Stimulated activated CD4-positive, alpha-beta T cell treated with anti-CD3 and anti-CD28 coated beads, TNF-alpha, amount 100 ng/mL, for 24 hours (primary cell): ENCODE results near the gene FAM107B.
"Not testable (repeated sequence)": the region's sequence is repeated elsewhere in the genome, so short reads cannot be mapped to it uniquely, and the experiment has no call there.

ENCODE experiments used
- DNase-seq, 3 experiments: peaks; one replicate each; pipeline ENCODE4 v3.0.0-alpha.2; 2020; ENCODE audit warnings: low read depth in 3 of 3

Gene FAM107B

DNA sequence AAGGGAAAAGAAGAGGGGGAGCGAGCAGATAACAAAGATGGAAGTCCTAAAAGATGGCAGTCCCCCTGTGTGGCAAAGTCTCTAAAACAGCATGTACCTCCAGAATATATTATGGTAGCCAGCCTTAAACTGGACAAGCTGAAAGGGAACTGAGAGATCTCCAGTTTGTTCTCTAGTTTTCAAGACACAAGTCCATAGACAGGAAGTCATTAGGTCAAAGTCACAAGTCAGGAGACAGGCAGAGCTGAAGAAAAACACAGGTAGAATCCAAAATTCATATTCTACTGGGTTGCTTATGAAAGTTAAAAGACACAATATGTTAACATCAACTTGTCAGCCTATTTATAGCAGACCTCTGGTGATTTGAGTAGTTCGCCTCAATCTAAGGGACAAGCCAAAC lies 38.7 kb downstream of the FAM107B start:
- no peak for DNase-seq

DNA sequence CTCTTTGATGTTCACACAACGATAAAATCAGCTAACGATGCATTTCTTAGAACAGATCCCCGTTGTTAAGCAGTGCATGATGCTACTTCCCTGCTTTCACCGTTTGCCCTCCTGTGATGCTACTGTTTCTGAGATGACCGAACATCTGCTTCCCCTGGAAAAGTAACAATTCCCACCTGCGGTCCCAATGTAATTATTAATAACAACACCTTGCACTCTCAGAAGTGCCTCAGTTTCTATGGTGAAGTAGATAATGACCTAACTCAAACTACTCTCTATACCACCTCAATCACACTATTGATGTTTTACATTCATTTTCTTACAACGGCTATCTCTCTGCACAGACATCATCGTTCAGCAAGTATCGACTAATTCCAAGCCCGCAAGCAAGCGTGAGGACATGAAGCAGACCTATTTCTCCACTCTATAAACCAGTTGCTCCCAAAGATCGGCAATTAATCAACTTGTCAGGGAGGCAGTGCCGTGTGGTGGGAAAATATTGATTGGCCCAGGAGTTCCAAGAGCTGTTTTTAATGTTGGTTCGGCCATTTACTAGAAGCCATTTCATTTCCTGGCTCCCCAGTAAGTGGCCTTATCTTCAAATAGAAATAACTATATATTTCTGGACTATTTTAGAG lies 42.7 kb downstream of the FAM107B start:
- DNase-seq = no peak

DNA sequence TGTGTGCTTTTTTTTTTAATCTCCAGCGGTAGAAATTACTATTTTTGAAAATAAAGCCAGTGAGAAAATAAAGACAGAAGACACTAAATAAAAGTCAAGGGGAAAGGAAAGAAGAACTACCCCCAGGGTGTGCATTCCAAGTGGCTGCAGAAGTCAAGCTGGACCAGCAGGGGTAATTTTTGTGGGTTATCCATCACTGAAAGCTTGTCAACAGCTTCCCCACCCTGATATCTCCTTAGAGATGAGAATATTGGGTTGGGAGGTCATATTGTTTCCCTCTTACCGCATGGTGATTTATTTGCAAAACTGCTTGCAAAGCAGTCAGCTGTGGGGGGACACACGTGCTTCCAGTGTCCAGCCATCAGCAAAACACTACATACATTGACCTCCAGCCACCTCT lies 46.4 kb downstream of the FAM107B start:
- no peak for DNase-seq

DNA sequence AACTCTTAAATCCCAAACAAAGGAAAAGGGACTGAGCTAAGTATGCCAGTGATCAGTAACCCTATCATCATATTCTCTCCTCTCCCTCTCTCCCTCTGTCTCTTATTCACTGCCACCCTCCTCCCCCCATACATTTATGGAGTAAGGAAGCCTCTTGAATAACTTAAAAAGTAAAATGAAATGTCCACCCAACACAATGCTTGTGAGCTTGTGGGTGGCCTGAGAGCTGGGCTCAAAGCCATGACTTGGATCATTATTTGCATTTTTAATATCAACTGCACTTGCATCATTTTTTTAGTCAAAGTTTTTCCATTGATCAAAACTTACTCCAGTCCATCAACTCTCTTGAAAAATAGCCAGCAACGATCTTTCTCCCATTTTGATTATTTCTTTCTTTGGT lies 46.8 kb downstream of the FAM107B start:
- DNase-seq = no peak

DNA sequence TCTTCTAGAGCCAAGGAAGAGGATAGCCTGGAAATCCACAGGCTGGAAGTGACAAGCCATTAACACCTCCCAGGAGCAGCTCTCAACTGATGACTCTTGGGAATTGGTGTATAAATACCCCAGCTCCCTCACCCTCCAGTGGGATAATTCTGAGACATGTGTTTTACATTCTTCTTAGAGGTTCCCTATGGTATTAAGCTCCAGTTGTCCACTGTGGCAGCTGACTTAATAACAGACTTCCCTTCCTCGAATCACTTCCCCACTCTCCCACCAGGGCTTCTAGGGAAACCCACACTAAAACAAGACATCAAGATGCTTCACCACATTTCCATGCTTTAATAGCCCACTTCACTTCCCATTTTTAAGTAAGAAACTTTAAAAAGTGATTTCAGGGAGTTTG lies 47.2 kb downstream of the FAM107B start:
- DNase-seq = no peak

DNA sequence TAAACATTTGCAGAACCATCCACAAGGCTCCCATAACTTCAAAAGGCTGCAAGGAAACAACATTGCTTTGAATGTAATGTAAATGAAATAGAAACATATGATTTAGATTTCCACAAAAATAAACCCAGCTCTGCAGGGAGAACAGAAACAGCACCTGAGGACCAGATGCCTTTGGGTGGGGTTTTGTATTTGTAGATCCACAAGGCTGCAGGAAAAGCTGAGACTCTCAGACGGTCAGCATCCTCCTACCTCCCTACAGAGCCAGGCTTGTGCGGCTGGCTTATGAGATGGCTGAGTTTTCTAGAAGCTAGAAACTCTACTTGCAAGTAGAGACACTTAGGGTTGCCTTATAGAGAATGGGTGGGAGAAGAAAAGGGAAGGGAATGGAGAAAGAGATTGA lies 49.8 kb downstream of the FAM107B start:
- no peak for DNase-seq

DNA sequence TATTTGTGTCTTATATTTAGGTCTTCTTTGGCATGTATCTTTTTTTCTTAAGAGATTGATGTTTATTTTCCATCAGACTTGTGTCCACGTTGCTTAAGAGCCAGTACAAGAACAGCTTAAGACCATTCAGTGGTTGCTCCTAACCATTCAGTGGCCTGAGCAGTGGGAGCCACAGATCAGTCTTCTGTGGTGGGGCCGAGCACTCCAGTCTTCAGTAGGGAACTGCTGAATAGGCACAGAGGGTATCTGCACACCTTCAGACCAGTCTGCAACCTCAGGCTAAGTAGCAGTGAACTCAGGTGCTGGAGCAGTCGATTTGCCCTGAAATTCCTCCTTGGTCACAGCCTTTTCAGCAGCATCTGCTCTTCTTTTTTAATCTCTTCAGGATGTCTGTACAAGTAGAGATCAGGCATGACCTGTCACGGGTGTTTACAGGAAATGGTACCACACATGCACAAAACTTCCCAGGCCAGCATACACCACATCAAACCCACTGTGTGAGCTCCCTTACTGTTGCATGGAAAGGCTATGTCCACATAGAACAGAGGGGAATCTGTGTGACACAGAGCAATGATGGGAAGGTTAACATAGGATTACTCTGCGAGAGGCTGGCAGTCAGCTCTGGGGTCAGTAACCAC lies 51.5 kb downstream of the FAM107B start:
- peak in 1 of 3 experiments; percentile 6 for DNase-seq

DNA sequence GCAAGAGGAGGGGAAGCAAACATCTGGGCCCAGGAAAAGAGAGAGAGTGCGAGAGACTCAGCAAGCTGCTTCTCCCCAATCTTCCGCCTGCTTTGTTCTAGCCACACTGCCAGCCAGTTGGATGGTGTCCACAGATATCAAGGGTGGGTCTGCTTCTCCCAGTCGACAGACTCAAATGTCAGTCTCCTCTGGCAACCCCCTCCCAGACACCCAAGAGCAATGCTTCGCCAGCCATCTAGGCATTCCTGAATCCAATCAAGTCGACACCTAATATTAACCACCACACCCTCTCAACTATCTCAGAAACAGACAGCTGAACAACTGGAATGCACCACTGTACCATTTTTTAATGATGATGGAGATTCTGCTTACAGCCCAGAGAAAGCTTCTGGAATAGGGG lies 57.1 kb downstream of the FAM107B start:
- DNase-seq = no peak

DNA sequence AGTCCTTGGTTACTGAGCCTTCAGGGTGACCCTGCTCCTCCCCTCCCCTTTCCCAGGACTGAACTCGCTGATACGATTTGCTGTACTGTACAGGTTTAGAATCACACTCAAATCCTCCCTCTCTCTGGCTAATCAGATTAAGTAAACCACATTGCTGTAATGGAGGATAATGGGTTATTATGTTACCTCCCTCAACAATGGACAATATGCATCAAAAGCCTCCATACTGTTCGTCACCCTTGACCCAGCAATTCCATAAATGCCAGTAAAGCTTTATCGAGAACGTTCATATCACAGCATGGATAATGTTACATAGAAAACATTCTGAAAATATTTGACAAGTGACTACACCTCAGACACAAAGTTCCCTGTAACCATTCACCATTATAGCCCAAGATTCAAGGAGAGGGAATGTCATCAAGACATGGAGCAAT lies 61.7 kb downstream of the FAM107B start:
- DNase-seq = no peak

DNA sequence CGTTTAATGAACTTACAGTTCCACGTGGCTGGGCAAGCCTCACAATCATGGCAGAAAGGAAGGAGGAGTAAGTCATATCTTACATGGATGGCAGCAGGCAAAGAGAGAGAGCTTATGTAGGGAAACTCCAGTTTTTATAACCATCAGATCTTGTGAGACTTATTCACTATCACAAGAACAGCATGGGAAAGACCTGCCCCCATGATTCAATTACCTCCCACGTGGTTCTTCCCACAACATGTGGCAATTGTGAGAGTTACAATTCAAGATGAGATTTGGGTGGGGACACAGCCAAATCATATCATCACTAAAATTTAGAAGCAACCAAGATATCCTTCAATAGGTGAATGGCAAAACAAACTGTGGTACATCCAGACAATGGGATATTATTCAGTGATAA lies 65.4 kb downstream of the FAM107B start:
- DNase-seq = not testable (repeated sequence)

DNA sequence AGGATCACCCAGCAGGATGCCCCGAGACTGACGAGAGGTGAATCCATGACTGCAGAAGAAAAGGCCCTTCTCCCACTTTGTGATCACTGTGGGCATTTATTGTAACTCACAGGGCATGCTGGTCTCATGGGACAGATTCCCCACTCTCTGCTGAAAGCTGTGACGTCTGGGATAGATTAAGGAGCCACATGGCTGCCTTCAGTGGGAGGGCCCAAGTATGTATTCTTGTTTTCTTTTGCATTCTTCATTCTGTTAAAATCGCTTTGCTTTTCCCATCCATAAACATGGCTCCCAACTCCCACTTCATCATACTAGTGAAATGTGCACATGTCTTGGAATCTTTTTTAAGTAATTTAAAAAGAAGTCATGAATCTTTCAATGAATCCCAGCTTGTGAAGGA lies 67.2 kb downstream of the FAM107B start:
- DNase-seq = no peak

DNA sequence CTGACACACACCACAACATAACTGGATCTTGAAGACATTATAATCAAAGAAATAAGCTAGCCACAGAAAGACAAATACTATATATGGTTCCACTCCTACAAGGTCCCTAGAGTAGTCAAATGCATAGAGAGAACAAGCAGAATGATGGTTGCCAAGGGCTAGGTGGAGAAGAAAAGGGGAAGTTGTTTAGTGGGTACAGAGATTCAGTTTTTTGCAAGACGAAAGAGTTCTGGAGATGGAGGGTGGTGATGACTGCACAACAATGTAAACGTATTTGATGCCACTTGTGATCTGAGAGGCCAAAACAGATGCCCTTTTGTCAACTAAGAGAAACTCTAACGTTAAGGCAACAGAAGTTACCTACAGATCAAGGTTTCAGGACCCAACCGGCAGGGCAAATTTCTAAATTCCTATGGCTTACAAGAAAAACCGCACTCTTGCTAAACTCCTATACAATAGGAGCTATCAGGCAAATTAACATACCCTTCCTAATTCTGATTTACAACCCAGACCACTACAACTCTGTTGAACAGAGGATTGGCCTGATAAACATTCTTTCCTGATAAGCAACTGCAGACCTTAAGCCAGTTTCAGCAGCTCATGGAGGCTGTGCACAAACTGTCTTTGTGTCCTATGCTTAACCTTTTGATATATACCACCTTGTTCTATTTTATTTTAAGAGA lies 69.0 kb downstream of the FAM107B start:
- no peak for DNase-seq

DNA sequence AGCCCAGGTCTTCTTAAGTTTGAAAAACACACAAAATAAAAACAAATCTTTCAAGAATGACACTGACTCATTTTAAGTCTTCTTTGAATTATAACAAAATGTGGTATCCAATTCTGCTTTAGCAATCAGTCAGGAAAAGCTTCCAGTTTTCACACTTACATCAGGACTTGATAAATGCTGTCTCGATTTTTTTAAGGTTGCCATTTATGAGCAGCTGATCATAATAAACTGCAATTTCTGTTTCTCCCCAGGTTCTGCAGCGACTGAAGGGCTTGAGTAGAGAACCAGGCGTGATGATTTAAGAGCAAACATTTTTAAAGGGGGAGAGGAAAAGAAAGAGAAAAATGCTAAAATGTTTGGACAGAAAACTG lies 71.1 kb downstream of the FAM107B start:
- DNase-seq = no peak

DNA sequence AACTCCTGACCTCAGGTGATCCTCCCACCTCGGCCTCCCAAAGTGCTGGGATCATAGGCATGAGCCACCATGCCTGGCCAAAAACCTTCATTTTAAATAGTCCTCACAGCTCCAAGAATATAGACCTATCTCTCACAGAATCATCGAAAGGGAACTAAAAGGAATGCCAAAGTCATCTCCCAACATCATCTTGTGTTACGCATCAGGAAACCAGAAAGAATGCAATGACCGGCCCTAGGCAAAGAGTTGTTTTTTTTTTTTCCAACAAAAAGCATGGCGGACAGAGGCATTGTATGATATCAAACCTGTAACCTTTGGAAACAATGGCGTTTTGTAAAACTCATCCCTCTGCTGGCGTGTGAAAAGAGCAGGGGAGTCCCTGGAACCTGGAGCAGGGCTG lies 73.2 kb downstream of the FAM107B start:
- no peak for DNase-seq

DNA sequence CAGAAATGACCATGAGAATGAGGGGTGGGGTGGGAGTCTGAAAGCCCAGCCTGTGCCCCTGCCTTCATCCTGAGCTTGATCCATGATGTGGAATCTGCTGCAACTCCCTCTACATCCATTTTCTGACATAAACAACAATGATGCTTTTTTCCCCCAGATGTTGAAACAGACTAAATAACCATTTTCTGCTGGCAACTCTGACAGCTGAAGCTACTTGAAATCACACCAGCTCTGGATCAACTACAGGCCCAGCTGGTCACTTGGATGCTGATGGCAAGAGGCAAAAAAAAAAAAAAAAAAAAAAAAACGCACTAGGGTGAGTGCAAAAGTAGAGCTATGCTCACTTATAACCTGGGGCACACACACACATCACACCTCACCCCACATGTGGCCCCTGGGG lies 74.2 kb downstream of the FAM107B start:
- no peak for DNase-seq

DNA sequence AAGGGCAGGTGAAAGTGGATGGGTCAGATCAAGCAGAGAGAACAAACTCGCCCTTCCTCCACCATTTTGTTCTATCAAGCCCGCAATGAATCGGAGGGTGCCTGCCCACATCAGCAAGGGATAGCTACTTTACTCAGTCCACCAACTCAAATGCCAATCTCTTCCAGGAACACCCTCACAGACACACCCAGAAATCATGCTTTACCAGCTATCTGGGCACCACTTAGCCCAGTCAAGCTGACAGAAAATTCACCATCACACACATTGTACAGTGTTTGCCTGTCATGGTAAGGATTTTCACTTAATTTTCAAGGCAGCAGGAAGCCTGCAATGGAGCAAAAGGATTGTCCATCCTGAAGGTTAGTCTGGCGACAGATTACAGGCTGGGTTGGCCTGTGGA lies 75.2 kb downstream of the FAM107B start:
- no peak for DNase-seq

DNA sequence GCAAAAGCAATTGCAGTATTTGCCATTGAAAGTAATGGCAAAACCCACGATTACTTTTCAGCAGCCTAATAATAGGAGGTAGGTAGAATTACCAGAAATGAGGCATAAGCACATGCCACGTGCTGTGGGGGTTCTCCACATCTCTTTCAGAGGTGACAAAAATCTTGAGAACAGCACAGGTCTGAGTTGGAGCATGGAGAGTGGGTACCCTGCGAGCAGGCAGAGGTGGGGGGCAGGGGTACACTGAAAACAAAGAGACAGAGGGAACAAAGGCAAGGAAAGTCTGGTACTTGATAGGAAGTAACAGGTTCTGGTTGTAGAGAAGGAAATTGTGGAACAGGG lies 75.9 kb downstream of the FAM107B start:
- DNase-seq = no peak

DNA sequence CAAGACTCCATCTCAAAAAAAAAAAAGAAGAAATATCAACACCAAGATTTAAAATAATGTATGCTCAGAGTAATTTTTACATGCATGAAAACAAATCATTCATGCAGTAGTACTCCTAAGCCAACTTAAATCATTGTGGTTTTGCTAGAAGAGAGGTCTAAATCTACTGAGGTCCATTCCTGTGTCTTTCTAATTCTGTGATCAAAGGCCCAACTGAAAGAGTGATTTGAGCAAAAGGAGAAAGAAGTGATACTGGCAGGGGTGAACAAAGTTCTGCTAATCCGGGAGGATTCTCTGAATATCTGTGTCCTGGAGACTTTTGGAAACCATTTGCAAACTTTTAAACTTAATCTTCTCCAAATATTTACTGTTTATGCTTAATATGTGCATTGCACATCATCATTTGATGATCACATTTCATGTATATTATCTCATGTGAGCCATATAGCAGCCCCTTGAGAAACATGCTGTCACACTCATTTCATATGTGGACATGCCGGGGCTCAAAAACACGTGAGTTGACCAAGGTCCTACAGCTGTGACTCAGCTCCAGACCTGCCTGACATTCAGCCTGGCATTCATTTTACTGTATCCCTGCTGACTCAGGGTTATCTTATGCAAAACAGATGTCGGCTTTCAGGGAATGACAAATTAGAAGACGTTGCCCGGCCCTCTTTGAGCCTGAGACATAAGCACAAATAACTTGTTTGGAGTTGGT lies 76.4 kb downstream of the FAM107B start:
- no peak for DNase-seq

DNA sequence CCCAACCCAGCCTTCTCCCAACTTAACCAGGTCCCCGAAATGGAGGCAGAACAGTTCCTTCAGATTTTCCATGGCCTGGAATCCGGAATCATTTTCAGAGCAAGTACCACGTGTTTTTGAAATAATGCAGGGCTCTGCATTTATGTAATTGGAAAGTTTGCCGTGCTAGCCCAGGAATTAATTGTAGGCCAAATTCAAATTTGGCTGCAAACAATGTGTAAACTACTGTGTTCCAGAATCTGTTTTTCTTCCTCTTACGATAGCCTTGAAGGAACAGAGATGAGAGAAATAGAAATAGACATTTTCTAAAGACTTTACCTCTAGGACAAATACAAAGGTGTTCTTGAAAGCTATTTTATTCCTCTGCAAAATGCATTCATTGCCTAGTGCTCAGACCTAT lies 77.4 kb downstream of the FAM107B start:
- DNase-seq = no peak

DNA sequence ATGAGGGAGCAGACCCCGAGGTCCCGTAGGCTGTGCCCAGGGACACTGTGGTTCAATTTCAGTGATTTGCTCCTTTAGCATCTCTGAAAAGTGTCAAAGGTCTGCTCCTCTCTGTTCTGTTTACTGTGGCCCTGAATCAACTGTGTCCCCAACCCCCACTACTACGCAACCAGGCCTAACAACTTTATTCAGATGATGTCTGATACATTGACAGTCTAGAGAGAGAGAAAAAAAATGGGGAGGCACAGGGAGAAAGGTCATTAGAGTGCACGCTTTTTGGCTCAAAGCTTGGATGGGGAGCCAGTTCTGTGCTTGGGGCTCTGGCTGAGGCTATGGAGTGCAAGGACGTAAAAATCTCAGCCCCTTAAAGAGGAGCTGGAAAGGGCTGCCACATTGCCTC lies 77.9 kb downstream of the FAM107B start:
- no peak for DNase-seq

DNA sequence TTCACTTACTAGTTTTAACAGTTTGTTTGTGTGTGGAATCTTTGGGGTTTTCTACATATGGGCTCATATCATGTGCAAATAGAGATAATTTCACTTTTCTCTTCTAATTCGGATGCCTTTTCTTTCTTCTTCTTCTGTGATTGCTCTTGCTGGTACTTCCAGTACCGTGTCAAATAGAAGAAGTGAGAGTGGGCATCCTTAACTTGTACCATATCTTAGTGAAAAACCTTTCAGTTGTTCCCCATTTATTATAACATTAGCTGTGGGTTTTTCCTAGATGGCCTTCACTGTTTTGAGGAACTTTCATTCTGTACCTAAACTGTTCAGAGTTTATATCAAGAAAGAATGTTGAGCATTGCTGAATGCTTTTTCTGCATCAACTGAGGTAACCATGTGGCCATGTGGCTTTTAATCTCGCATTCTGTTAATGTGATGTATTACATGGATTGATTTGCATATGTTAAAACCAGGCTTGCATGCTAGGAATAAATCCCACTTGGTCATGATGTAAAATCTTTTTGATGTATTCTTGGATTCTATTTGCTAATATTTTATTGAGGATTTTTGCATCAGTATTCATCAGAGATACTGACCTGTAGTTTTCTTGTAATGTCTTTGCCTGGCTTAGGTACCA lies 78.7 kb downstream of the FAM107B start:
- no peak for DNase-seq

DNA sequence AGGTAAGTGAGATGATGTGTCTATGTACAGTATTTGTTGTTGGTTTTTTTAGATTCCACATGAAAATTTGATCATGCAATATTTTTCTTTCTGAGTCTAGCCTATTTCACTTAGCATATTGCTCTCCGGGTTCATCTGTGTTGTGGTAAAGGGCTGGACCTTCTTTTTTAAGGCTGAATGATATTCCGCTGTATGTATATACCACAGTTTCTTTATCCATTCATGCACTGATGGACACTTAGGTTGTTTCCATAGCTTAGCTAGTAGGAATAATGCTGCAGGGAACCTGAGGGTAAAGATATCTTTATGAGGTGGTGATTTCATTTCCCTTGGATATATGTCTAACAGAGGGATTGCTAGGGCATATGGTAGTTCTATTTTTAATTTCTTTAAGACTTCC lies 80.8 kb downstream of the FAM107B start:
- no peak for DNase-seq
